GF-D8 (cell line): ENCODE measurements around the gene YAF2.

Source experiments
- DNase-seq: peaks from one replicate; lab custom pipeline; 2025; lab: John Stamatoyannopoulos, UW

Gene YAF2

GRCh38 chr12:42238240-42239140, at the start of gene YAF2:
Gene YAF2, minus strand, starts transcription at chr12:42238248. Its CDS starts 68 bp downstream, at chr12:42238180.
- DNase-seq: peak; percentile 66

- DNase-seq: no peak
These were observed 48.7 kb upstream of the YAF2 start for GRCh38 chr12:42286741-42287140.

- no peak for DNase-seq
These were observed 47.4 kb upstream of the YAF2 start for GRCh38 chr12:42285431-42285830.

- no peak for DNase-seq
These were observed 46.8 kb upstream of the YAF2 start for GRCh38 chr12:42284876-42285275.

- DNase-seq: no peak
These were observed 46.1 kb upstream of the YAF2 start for GRCh38 chr12:42284157-42284556.

- DNase-seq: no peak
These were observed 45.7 kb upstream of the YAF2 start for GRCh38 chr12:42283739-42284138.

GRCh38 chr12:42282294-42282693, 44.2 kb upstream of the YAF2 start:
- no peak for DNase-seq

GRCh38 chr12:42281844-42282243, 43.8 kb upstream of the YAF2 start:
- no peak for DNase-seq

GRCh38 chr12:42281278-42281677, 43.2 kb upstream of the YAF2 start:
- DNase-seq: no peak

- DNase-seq: no peak
These were observed 40.1 kb upstream of the YAF2 start for GRCh38 chr12:42278128-42278510.

GRCh38 chr12:42277396-42278127, 39.5 kb upstream of the YAF2 start:
- DNase-seq: no peak

GRCh38 chr12:42275499-42275898, 37.5 kb upstream of the YAF2 start:
- DNase-seq: no peak

GRCh38 chr12:42273706-42274105, 35.7 kb upstream of the YAF2 start:
- DNase-seq: no peak

GRCh38 chr12:42270596-42270995, 32.5 kb upstream of the YAF2 start:
- DNase-seq: no peak

- DNase-seq: no peak
These were observed 29.6 kb upstream of the YAF2 start for GRCh38 chr12:42267413-42268190.

GRCh38 chr12:42266579-42267230, 28.7 kb upstream of the YAF2 start:
- DNase-seq: no peak

- DNase-seq: no peak
These were observed 24.2 kb upstream of the YAF2 start for GRCh38 chr12:42262271-42262670.

GRCh38 chr12:42261708-42262107, 23.7 kb upstream of the YAF2 start:
- DNase-seq: no peak

GRCh38 chr12:42260518-42260917, 22.5 kb upstream of the YAF2 start:
- no peak for DNase-seq

- DNase-seq: no peak
These were observed 21.7 kb upstream of the YAF2 start for GRCh38 chr12:42259699-42260098.

GRCh38 chr12:42255866-42256261, 17.8 kb upstream of the YAF2 start:
- no peak for DNase-seq
